Activated CD4-positive, alpha-beta T cell treated with anti-CD3 and anti-CD28 coated beads, Interleukin-2, Interleukin-6, amounts not matched to agents 100 ng/mL and 50 ng/mL, durations not matched to agents 16 hours and 8 hours (primary cell): ENCODE results near the gene CIAO1.
"Not testable (repeated sequence)": the region's sequence is repeated elsewhere in the genome, so short reads cannot be mapped to it uniquely, and the experiment has no call there.

Experiments used
- DNase-seq: peaks from one replicate; pipeline ENCODE4 v3.0.0-alpha.2; 2020

The CIAO1 gene

DNA sequence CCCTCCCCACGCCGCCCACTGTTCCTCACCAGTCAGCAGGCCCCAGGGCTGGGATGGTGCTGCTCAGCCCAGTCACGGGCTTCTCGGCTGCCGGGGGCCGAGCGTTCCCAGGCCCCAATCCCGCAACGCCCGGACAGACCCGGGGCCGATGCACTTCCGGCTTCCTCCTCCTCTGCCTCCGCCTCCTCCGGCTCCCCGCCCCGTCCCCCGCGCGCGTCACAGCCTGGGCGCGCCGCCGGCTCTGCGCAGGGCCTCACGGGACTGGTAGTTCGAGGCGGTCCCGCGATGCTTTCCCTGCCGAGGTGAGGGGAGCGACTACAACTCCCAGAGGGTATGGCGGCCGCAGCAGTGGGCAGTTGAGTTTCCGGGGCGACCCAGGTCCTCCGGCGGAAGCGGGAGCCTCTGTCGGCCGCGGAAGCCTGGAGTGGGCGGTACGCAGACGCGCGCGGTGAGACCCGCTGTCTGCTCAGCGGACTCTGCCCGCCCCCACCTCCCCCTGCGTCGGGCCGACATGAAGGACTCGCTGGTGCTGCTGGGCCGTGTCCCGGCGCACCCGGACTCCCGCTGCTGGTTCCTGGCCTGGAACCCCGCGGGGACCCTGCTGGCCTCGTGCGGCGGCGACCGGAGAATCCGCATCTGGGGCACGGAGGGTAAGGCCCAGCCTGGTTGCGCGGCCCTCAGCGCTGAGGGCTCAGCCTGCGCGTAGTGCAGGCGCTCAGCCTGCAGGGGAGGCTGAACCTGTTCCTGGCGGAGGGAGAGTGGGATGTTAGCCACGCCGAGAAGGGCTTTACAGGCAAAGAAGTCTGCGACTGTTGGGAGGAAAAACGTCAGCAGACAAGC lies at the start of gene CIAO1, which contains the start of gene TMEM127:
Gene CIAO1 (plus strand): TSS at position 386 of the 840 bp plus-strand sequence. CDS start 126 bp downstream, at position 512.
Gene TMEM127 (minus strand): TSS at position 158 of the 840 bp plus-strand sequence. CDS start 616 bp downstream, outside the sequence.
- DNase-seq: peak; percentile 100

DNA sequence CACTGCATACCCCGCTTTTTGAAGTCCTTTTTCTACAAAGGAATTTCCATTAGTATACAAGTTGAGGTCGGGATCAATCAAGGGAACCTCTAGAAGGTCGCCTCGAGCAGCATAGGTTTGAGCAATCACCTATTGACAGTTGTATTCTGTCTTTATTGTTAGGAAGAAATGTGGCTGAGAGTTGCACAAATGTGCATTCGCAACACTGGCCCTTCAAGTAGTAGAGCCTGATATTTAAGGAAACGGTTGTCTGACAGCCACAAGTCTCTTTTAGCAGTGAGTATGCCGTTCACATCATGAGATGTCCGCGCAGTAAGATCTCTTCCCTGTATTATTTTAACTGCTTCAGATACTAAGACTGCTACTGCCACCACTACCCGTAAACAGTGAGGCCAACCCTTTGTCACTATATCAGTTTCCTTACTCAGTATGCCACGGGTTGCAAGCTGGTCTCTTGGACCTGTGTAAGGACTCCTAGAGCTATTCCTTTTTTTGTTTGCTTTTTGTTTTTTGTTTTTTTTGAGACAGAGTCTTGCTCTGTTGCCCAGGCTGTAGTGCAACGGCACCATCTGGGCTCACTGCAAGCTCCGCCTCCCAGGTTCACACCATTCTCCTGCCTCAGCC lies 47.4 kb upstream of the CIAO1 start:
- DNase-seq: no peak

DNA sequence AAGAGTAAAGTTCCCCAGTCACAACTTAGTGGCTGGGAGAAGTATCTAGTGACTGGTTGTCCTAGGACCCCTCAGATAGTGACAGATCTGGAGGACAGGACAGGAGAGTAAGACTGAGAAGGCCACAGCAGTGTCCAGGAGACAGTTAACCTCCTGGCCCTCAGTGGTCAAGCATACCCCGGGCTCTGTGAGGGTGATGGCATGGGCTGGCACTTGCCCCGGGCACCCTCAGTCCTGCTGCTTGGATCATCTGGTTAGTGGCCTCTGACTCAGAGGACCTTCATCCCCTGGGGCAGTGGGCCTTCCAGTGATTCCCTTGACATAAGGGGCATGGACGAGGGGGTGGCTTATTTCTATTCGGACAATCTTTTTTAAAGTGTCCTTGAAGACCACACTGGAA lies 46.1 kb upstream of the CIAO1 start:
- not testable (repeated sequence) for DNase-seq

DNA sequence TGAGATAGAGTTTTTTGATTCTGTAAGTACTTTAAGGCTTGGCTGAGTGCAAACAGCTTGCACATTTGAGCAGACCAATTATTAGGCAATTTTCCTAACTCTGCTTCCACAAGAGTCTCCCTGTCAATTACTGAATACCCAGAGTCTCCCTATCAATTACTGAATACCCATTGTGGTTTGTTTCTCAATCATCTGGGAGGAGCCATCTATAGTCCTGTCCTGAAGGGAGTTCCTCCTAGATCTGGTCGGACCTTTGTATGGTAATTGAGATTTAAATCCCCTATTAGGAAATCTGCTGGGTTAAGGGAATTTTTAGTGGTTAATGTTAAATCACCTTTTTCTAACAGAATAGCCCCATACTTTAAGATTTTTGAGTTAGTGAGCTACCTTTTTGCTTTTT lies 44.9 kb upstream of the CIAO1 start:
- not testable (repeated sequence) for DNase-seq

DNA sequence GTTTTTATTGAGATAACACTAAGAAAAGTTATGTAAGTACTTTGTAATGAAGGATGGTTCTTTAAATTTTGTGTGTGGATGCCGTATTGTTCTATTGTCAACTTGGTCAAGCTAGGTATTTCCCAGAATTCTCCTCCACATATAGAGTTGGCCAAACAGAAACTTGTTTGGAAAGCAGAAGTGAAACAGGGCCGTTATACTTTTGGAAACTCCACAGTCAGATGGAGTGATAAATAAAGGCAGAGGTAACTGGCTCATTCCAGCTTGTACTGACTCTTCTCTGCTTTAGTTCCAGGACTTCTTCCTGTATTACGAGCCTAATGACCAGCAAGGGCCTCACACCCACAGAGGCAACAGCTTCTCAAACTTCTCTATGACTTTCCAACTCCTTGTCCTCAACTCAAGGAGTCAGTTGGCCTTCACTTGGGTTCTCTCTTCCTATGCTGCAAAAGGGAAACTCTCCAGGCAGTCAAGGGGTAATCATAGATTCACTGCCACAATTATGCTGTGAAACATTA lies 41.0 kb upstream of the CIAO1 start:
- no peak for DNase-seq

DNA sequence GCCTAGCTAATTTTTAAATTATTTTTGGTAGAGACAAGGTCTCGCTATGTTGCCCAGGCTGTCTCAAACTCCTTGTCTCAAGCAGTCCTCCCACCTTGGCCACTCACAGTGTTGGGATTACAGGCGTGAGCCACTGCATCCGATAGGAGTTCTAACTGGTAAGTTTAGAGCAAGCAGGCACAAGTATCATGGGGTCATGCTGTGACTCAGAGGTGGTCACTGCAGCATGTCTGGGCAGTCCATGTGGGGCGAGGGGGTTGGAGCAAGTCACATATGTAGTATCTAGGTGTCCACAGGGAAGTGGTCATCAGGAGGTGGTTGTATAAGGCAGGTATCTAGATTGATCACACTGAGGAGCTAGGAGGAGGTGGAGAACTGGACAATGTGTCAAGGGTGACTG lies 34.7 kb upstream of the CIAO1 start:
- no peak for DNase-seq

DNA sequence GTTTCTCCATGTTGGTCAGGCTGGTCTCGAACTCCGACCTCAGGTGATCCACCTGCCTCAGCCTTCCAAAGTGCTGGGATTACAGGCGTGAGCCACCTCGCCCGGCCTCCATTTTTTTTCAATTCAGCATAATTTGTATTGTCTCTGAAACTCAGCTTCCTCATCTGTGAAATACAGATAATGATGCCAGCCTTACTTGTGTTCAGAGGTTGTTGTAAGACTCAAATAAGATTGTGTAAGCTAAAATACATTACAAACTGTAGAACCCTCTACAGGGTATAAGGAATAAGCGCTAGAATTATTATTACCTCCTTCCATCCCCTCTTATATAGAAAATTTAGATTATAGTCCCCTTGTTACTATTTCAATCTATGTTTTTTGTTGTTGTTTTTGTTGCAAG lies 32.6 kb upstream of the CIAO1 start:
- DNase-seq: no peak

DNA sequence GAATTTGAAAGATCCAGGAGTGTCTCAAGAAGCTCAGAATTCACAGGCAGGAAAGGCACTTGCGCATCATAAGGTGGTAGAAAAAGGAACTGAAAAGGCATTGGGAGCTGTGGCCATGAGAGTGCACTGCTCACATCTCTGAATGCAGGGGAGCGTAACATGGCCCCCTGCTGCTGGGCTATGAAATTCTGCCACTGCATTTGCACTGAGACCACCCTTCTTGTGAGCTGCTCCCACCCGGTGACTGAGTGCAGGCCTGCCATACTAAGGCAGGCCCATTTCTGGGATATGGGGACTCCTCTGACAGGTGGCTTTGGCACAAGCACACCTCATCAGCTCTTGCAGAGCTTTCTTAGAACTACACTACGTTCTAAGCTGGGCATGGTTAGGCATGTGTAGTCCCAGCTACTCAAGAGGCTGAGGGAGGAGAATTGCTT lies 32.1 kb upstream of the CIAO1 start:
- DNase-seq: no peak

DNA sequence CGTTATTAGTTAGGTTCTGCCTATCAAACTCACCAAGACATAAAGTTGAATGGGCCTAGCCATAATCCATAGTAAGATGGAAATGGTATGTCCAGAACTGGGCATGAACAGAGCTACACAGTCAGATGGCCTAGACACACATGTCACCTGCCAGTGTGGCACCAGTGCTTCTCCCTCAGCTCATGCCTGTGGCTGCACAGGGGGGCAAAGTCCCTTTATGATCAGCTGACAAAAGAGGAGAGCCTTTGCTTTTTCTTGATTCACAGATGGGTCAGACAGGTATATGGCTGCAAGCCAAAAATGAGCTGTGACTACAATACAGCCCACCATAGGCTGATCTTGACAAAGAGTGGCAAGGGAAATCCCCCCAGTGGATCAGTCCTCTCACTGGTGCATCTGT lies 29.1 kb upstream of the CIAO1 start:
- DNase-seq: no peak

DNA sequence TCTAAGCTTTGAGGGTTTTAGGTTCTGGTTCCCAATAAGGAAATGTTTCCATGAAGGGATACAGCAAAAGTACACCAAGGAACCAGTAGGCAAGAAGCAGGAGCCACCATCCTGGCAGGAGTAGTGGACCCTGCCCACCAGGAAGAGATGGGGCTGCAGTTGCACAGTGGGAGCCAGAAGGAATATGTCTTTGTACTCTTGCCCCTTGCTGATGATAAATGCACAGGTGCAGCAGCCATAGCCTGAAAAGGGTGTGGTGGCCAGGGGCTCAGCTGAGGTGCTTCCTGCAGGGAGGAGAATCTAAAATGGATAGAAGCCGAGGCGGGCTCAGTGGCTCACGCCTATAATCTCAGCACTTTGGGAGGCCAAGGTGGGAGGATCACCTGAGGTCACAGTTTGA lies 27.8 kb upstream of the CIAO1 start:
- DNase-seq: no peak

DNA sequence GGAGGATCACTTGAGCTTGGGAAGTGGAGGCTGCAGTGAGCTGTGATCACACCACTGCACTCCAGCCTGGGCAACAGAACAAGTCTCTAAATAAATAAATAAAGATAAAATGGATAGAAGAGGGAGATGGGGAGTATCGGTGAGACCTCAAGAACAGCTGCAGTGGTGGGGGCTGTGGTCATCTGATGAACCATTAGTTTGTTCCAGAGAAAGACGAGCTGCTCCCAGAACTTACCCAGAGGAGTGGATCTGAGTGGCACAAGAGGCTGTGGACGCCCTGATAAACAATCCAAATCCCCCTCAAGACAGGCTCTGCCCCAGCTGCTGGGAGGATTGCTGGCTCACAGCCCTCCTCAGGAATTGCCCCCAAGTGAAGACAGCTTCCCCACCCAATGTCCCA lies 26.9 kb upstream of the CIAO1 start:
- DNase-seq: no peak

DNA sequence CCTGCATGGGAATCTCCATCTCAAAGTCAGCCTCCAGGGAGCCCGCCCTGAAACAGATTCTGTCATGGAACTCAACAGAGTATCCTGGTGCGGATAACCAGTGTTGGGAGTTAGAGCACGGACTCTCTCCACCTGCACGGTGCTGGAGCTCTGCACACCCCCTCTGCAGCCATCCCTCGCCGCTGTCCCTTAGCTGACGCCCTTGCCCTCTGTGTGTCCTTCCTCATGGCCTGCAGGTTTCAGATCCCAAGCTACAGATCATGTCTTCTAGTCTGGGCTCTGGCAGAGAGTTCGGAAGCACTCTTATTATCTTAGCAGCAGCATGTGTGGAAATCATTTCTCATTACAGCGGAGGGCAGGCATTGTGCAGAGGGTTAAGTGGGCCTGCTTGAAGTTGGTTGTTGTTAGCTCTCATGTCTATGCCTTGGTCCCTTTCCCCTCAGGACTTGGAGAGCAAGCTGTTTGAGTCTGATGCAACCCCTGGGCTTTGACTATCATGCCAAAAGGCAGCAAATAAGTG lies 26.2 kb upstream of the CIAO1 start:
- no peak for DNase-seq

DNA sequence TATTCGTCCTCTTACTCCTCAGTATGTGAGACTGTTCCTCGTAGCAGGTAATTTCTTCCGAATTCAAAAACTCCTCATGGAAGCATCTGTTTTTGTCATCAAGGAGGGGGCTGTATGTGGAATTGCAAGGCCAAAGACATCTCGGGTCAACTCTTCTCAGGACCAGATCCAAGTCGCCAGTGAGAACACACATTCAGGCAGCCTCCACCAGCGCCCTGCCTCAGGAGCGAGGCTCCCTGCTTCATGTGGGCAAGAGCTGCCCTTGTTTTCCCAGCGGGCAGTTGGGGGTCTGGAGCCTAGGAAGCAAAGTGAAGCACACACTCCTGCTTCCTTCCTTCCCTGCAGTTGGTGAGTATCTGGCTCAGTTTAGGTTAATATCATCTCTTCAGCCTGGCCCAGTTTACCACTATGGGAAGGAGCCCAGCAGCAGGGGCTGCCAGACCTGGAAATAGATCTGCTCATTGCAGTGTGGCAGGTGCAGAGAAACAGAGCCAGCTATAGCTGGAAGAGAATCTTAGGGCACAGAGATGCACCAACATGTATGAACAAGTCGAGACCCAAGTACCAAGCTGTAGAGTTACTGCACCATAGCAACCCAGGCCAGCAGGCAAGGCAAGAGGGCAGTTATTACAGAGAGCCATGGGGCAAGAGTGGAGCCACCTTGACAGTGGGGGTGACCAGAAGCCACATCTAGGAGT lies 25.5 kb upstream of the CIAO1 start:
- DNase-seq: no peak

DNA sequence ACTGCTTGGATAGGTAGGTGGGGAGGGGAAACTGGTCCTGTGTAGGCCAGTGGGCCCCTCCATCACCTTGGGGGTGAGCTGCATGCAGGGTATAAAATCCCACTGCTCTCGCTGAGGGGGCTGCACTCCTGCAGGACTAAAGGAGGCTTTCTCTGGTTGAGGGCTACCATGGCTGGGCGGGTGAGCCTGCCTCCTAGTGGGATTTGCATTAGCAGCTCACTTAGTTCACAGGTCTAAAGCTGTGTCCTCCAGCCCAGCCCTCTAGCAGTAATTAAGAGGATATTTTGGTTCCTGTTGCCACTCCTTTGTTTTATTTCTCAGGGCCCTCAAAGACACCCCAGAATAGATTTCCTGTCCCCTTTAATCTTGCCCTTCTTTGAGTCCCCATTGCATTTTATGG lies 24.8 kb upstream of the CIAO1 start:
- DNase-seq: no peak

DNA sequence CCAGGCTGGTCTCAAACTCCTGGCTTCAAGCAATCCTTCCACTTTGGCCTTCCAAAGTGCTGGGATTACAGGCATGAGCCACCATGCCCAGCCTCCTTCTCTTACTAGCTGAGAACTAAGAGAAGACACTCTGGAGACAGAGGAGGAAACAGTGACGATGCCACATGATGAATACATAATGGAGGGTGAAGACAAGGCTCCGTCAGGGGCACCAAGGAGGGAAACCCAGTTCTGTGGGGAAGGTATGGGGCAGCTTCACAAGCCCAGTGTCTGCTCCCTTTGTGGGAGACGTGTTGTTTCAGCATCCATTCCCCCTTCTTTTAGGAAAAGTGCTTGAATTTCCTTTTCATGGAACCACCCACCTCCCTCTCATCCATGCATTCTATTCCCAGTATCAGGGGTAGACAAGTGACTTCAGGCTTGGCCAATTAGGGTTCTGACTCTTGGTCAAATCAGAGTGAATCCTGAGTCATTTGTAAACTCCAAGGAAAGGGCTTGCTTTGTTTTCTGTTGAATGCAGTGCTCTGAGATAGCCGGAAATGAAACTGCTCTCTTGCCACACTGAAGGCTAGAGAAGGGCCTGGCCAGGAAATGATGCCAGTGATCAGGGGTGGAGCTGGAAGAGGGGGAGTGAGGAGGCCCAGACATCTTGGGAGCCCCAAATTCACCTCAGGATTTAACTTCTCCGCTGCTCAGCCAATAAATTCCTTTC lies 24.0 kb upstream of the CIAO1 start:
- peak; percentile 91 for DNase-seq

DNA sequence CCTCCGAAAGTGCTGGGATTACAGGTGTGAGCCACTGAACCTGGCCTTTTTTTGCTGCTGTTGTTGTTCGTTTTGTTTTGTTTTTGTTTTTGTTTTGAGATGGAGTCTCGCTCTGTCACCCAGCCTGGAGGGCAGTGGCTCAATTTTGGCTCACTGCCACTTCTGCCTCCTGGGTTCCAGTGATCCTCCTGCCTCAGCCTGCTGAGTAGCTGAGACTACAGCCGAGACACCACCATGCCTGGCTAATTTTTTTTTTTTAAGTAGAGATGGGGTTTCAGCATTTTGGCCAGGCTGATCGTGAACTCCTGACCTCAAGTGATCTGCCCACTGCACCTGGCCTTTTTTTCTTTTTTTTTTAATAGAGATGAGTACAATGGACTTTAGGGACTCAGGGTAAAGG lies 22.2 kb upstream of the CIAO1 start:
- DNase-seq: no peak

DNA sequence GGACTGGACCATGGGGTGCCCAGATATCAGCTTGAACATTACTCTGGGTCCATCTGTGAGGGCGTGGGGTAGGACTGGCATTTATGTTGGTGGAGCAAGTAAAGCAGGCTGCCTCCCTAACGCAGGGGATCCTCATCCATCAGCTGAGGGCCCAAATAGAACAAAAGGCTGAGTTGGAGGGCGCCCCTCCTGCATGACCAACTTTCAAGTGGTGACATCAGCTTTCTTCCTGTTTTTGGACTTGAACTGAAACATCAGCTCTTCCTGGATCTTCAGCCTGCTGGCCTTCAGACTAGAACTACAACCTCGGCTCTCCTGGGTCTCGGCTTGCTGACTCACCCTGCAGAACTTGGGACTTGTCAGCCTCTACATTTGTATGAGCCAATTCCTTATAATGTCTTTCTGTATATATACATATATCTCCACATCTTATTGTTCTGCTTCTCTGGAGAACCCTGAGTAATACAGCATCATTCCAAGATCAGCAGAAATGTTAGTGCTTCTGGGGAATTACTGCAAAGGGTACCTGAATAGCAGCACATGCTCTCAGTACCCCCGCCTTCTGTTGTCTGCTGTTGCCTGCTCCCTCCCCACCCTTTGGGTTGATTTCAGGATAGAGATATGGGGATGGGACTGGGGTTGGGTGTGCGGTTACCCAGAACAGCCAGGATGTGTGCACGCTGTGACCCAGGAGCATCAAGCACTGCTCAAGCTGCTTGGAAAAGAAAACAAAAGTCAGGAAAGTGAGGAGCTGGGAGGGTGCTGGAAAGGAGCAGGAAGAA lies 20.2 kb upstream of the CIAO1 start:
- peak; percentile 37 for DNase-seq

DNA sequence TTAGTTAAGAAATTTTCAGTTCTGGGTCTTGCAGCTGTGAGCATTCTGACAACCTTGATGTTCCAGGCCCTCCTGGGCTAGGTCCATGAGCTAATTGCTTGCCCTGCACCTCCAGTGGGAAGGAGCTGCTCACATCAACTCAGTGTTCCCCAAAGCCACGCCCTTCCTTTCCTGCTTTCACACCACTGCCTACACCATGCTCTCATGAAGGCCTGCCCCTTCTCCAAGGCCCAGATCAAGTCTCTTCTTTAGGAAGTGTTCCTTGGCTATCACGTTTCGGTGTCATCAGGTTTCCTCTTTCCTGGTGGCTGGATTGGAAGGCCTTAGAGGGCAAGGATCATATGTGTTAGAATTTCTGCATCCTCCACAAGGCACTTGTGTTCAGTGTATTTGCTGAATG lies 19.0 kb upstream of the CIAO1 start:
- no peak for DNase-seq

DNA sequence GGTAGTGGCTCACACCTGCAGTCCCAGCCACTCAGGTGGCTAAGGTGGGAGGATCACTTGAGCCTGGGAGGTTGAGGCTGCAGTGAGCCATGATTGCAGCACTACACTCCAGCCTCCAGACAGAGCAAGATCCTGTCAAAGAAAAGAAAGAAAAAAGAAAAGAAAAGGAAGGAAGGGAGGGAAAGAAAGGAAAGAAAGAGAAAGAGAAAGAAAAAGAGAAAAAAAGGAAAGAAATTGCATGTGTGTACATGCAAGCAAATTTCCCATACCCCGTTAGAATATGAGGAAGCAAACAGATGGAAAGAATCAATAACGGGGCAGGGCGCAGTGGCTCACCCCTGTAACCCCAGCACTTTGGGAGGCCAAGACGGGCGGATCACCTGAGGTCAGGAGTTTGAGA lies 18.1 kb upstream of the CIAO1 start:
- DNase-seq: no peak

DNA sequence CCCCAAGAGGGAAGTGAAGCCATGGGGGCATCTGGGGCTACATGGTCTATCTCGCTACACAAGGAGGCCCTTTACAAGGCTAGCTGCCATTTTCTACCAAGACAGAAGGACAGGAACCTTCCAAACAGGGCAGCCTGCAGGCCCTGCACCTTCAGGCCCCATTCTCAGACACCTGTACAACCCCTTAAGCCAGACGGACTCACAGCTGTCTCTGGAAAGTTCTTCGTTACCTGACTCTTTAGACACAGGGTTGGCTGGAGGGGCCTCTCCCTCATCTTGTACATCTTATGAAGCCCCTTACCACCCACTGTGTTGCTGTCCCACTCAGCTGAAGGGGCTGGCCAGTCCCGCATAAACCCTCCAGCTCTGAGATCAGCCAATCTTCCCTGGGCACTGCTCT lies 17.4 kb upstream of the CIAO1 start:
- DNase-seq: no peak

DNA sequence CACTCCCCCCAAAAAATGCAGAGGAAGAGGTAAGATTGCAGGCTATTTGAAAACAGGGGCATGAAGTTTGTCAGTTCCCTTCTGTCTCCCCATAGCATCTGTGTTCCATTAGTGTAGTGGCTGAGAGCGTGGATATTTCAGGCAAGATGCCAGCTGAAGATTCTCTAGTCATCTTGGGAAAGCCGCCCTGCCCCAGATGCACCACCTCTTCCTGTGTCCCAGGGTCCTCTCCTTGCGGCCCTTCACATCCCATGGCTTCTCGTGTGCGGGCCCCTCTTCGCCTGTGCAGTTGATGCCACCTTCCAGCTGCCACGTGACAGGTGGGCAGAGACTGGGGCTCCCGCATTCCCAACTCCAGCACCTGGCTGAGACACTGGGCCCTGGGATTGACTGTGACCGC lies 16.4 kb upstream of the CIAO1 start:
- no peak for DNase-seq

DNA sequence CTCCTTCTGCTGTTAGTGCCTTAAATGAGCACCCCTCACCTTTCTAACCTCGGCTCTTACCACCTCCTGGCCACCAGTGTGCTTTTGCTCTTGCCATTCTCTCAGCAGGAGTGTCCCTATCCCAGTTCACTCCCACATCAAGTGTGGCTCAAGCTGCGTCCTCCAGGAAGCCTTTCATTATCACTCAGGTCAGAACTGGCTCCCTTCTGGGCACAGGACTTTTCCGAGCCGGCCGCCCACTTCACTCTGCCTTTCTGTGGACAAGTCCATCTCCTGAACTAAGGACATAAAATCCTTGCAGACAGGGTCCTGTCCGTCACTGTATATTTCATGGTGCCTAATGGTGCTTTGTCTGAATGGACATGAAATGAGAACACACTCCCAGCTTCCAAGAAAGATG lies 15.8 kb upstream of the CIAO1 start:
- no peak for DNase-seq
